GM12892 (cell line): ENCODE results near the gene ARHGEF33.

Experiments
- POLR2A ChIP-seq: IDR thresholded peaks from 2 replicates; pipeline ENCODE4 v1.6.1; 2011; ENCODE audit warnings: low read depth, low read length, control low read depth
- POLR2AphosphoS5 ChIP-seq: IDR thresholded peaks from 2 replicates; pipeline ENCODE4 v1.6.1; 2011; ENCODE audit warnings: low read depth, low read length, control low read depth

- TF ChIP-seq POLR2AphosphoS5 (no peak), POLR2A (no peak)
These were observed at the start of gene ARHGEF33 for GRCh38 chr2:38889575-38889974.
